Neural cell (in vitro differentiated cells): ENCODE measurements around the gene INO80E.

Experiments used
- EZH2 ChIP-seq: fragments of 200-600, 300-800 bp; shearing (Covaris generic), sonication (generic); IDR thresholded peaks from 2 replicates; pipeline ENCODE4 v1.6.1; 2014; ENCODE audit warnings: antibody characterized with exemption, low read length, borderline replicate concordance, mild to moderate bottlenecking; ENCODE audit not compliant: insufficient read depth, poor library complexity, severe bottlenecking
- RAD21 ChIP-seq: fragments of 450-650 bp; conservative IDR thresholded peaks from 2 replicates; pipeline ENCODE4 v1.6.1; 2014; ENCODE audit warnings: antibody characterized with exemption, mild to moderate bottlenecking, moderate library complexity
- TF ChIP-seq, protein P1 (sequence below): IDR thresholded peaks from 2 replicates; pipeline ENCODE4 v1.6.1; 2012; ENCODE audit warnings: borderline replicate concordance
- TF ChIP-seq, protein P2 (sequence below): fragments of 450-650 bp; IDR thresholded peaks from 2 replicates; pipeline ENCODE4 v1.5.1; 2014; ENCODE audit warnings: antibody characterized with exemption, mild to moderate bottlenecking, moderate library complexity; ENCODE audit not compliant: poor library complexity, severe bottlenecking

GRCh38 chr16:29971304-29971703, 24.7 kb upstream of the INO80E start:
- no peak for TF ChIP-seq EZH2
- TF ChIP-seq RAD21, result no peak
- TF ChIP-seq, protein P1, sequence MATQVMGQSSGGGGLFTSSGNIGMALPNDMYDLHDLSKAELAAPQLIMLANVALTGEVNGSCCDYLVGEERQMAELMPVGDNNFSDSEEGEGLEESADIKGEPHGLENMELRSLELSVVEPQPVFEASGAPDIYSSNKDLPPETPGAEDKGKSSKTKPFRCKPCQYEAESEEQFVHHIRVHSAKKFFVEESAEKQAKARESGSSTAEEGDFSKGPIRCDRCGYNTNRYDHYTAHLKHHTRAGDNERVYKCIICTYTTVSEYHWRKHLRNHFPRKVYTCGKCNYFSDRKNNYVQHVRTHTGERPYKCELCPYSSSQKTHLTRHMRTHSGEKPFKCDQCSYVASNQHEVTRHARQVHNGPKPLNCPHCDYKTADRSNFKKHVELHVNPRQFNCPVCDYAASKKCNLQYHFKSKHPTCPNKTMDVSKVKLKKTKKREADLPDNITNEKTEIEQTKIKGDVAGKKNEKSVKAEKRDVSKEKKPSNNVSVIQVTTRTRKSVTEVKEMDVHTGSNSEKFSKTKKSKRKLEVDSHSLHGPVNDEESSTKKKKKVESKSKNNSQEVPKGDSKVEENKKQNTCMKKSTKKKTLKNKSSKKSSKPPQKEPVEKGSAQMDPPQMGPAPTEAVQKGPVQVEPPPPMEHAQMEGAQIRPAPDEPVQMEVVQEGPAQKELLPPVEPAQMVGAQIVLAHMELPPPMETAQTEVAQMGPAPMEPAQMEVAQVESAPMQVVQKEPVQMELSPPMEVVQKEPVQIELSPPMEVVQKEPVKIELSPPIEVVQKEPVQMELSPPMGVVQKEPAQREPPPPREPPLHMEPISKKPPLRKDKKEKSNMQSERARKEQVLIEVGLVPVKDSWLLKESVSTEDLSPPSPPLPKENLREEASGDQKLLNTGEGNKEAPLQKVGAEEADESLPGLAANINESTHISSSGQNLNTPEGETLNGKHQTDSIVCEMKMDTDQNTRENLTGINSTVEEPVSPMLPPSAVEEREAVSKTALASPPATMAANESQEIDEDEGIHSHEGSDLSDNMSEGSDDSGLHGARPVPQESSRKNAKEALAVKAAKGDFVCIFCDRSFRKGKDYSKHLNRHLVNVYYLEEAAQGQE, result no peak
- TF ChIP-seq, protein P2, sequence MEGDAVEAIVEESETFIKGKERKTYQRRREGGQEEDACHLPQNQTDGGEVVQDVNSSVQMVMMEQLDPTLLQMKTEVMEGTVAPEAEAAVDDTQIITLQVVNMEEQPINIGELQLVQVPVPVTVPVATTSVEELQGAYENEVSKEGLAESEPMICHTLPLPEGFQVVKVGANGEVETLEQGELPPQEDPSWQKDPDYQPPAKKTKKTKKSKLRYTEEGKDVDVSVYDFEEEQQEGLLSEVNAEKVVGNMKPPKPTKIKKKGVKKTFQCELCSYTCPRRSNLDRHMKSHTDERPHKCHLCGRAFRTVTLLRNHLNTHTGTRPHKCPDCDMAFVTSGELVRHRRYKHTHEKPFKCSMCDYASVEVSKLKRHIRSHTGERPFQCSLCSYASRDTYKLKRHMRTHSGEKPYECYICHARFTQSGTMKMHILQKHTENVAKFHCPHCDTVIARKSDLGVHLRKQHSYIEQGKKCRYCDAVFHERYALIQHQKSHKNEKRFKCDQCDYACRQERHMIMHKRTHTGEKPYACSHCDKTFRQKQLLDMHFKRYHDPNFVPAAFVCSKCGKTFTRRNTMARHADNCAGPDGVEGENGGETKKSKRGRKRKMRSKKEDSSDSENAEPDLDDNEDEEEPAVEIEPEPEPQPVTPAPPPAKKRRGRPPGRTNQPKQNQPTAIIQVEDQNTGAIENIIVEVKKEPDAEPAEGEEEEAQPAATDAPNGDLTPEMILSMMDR, result no peak
